Right renal pelvis (tissue), 4 donors: ENCODE measurements around the gene FRMPD4. TPM values are rescaled to one million over a fixed set of nuclear protein-coding genes. Genes with fewer than 3 reads are reported as not detected.

Source experiments
- DNase-seq, 4 donors: peaks; one replicate each; pipeline ENCODE4 v3.0.0-alpha.2; 2013; ENCODE audit warnings: low read depth in 4 of 4, low spot score in 3 of 4, missing footprints in 1 of 4
- polyA plus RNA-seq, 4 donors: library from polyadenylated mRNA; unstranded; fragments of 120-200 nt; gene quantifications; one replicate each; pipeline ENCODE4 v1.2.1, GENCODE V29; 2013; ENCODE audit not compliant: insufficient read length in 4 of 4

The FRMPD4 gene
- polyA plus RNA-seq, 4 donors = 0.10 to 0.25 (median 0.16) TPM

DNA sequence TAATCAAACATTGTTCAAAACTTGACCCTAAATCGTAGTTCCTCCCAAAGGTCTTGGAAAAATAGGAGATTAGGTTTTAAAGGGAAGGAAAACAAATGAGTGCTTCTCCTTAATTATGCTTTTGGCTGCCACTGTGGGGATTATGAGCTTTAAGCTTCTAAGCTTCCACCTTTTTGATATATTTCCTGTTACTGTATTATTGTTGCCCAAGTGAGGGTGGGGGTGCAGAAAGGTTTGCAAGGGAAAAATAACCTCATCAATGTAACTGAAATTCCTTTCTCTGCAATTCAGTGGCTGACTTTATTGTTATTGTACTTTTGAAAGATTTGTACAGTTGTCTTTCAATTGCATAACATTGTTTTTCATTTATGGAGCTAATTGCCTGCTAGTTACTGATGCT, 285.1 kb downstream of the FRMPD4 start:
- no peak for DNase-seq

DNA sequence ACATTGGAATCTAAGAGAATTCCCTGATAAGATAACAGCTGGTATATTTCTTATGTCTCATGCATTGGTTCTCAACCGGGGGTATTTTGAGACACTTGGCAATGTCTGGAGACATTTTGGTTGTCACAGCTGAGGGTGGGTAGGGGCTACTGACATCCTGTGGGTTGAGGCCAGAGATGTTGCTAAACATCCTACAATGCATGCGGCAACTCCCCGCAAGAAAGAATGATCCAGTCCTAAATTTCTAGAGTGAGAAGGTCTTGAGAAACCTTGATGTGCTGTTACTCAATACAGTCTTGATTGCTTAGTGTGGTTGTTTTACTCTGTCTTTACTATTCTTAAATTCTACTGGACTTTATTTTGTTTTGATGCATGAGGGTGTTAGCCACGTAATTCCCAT, 287.2 kb downstream of the FRMPD4 start:
- DNase-seq = no peak

DNA sequence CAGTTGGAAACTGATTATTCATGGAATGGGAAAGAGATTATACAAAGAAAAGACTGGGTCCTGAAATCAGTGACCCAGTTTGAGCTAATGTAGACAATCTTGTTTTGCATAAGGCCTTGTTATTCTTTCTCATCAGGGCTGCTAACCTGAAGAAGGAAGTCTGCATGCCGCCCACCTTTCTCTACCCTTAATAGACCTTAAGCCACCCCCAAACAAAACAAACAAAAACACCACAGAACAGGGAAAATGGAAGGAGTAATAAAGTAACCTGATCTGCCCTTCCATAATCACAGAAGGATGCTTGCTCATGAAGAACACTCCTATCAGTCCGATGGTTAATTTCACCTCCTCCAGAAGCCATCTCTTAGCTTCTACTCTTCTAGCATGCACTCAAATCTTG, 288.1 kb downstream of the FRMPD4 start:
- DNase-seq = no peak

DNA sequence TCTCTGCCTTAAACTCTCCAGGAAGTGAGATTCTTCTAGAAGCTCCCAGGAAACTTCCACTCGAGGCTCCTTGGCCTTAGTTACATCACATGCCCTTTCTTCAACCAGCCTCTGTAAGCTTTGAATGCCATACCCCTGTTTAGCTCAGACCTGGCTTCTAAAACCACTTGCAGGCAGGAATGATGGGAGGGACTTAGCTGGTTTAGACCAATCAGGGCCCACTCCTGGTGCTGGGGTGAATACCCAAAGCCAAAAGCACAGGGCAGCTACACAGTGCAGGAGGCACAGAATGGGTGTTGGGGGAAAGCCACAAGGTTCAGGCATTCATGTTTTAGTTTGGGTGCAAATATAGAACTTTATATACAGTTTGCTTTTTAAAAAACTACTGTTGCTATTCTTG, 296.2 kb downstream of the FRMPD4 start:
- DNase-seq = no peak

DNA sequence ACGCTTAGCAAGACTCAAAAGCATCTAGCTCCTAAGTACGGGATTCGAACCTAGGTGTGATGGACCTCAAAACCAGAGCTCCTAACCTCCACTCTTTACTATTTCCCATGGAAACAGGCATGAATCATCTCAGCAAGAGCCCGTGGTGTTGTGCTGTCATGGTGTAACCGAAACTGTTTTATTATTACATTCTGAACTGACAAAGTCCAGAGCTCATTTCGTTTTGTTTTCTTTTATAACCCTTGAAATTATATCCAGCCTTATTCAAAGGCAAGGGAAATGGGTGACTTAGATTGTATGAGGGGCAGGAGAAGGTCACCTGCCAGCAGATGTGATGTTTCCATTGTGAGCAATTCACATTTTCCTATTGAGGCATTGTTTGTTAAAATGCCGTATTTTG, 301.1 kb downstream of the FRMPD4 start:
- DNase-seq = no peak

DNA sequence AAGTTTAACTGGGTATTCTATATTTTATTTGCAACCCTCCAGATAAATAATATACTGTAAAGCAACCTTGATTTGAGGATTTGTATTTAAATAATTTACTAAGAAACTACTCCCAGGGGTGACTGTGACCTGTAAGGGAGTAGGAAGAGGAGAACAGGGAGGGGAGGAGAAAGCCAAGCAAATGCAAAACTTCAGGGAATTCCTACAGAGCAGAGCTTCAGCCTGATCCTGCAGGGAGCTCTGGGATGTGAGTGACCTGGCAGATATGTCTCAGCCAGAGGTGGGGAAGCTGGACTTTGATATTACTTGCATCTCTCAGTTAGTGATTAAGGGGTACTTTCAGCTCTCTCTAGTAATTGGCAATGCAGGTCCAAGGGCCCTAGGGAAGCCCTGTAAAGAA, 302.0 kb downstream of the FRMPD4 start:
- DNase-seq = no peak

DNA sequence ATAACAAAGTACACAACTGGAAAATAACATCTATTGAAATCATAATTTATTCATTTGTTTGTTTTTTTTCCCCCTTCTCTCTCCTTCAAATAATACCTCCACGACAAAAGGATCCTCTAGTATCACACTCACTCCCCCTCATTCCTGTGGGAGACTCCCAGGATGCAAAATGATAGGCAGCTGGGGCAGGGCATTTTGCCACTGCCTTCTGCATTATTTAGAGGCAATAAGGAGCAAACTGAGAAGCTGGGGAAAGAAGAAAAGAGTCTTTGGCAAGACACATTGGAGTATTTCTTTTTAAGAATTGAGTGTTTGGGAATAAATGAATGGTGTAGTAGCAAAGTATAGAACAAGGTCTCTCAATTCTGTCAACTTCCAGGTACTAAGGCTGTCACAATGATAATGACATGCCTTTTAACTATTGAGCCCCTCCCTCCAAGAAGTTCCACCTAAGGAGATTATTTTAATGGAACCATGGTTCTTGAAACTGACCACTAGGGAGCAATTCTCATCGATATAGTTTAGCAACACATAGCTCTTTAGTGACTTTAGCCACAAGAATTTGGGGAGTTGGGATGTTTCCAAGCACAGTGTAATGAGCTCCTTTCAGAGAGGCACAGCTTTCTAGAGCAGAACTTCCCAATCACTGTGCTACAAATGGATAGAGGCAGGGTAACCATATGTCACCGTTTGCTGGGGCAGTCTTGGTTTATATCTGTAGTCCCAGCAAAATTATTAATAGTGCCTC, 303.3 kb downstream of the FRMPD4 start:
- no peak for DNase-seq

DNA sequence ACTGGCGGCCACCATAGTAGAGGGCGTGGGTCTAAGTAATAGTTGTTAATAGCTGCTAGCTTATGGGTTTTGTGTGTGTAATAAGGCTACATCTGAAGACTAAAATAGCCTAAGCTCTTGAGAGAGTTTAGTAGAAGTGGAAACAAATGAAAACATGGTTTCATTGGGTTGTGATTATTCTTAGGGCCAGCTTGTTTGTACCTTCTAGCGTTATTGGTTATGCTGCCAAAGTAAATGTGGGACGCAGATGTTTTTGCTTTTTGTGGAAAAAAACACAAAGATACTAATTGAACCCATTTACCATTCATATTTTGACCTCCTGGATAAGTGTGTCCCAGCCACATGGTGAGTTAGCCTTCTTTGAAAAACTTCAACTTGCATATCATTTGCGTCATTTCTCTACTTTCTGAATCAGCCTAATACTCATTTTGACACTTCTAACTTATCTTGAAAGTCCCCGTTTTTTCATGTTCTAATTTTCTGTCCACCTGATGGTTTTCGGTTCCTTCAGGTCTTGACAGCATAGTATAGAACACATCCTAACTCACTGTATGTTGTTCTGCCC, 305.3 kb downstream of the FRMPD4 start:
- DNase-seq = no peak

DNA sequence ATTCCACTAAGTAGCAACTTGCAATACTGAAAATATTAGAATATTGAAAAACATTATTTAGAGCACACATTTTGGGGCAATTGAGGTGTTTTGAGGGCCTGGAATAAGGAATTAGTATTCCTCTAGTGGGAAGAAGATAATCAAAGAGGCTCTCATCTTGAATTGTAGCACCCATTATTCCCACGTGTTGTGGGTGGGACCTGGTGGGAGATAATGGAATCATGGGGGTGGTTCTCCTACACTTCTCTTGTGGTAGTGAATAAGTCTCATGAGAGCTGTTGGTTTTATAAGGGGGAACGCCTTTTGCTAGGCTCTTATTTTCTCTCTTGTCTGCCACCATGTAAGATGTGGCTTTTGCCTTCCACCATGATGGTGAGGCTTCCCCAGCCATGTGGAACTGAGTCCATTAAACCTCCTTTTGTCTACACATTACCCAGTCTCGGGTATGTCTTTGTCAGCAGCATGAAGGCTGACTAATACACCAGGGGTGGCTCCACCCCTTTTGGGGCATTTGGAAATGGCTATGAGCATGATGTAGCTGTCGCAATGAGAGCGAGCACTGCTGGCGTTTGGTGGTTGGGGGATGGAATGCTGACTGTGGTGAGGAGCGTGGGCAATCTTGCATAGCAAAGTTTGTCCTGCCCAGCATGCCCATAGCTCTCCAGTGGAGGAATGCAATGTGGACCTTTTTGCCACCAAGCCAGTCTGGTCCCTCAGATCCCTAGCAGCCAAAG, 308.2 kb downstream of the FRMPD4 start:
- DNase-seq = no peak

DNA sequence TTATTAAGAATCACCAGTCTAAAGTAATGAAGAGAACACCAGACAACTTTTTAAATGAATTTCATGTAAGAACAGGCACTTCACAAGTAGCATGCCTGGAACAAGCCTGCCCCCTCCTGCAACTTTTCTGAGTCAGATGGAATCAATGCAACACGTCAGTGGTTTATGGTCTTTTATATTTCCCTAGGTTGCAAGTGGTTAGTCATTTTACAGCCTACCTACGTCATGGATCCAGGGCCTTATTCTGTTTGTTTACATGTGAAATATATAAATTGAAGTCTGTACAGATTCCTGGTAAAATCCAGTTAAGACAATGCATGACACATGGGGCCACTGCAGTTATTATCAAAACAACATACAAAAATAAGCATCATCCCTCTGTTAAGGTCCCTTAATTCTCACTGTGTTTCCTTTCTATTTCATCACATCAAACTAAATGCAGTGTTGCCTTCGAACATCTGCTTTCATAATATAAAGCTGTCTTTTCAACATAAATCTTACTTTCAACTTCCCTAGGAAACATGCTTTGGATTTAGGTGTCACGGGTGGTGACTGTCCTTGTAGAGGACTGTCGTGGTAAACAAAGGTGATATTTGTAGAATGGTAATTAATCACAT, 309.3 kb downstream of the FRMPD4 start:
- DNase-seq = no peak

DNA sequence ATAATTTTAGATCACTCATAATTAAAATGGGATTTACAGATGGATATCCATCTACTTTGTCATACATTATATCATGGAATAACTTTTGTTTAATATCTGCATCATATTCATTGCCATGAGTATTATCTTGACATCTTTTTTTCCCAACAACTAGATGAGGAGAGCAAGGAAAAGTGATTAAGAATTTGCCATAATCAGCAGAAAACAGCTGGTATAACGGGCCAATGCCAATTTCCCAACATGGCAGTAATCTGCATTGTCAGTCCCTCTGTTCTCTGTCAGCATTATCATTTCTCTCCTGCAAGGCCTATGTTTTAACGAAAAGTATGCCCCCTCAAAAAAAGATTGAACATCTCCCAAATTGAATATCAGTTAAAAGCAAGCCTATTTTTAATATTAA, 314.0 kb downstream of the FRMPD4 start:
- no peak for DNase-seq

DNA sequence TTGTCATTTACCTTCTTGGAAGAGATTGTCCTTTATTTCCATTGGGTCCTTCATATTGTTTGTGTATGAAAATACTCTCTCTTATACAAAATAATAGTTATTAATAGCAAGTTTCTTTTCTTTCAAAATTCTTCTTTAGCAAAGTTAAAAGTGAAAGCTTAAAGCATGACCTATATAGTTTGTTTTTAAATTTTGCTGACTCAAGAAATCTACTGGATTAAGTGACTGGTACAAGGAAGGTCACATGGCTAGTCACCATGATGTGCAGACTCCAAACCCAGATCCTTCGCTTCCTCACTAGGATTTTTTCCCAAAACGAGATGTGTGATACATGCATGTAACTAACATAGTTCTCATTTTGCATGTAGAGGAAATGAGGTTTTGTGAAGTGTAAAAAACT, 322.7 kb downstream of the FRMPD4 start:
- DNase-seq = no peak

DNA sequence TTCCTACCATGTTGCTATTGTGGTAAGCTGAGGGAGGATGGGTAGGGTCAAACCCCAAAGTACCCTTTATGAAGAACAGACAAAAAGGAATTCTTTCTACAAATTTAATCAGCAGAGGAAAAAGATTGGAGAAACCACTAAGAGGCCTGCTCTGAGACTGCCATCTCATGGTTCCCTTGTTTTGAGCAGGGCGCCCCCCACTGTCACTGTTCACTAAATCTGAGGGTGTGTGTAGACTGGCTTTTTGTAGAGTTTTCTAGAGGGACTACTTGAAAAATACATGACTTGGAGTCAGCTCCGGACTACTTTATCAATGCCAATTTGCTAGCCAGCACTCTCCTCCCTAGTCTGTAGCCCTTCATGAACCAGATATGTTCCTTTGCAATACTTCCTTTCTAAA, 324.8 kb downstream of the FRMPD4 start:
- no peak for DNase-seq

DNA sequence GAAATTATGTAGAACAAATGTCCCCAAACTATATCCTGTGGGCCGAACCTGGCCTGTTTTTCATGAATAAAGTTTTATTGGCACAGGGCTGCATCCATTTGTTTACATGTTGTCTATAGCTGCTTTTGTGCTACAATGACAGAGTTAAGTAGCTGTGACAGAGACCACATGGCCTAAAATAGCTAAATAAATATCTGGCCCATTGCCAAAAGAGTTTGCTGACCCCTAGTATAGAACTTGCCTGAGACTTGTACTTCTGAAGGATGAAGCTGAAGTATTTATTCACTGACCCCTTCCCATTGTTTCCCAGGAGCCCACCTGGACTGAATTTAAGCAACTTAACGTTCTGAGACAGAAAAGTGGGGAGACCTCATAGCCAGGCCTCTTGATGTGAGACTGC, 325.6 kb downstream of the FRMPD4 start:
- DNase-seq = no peak

DNA sequence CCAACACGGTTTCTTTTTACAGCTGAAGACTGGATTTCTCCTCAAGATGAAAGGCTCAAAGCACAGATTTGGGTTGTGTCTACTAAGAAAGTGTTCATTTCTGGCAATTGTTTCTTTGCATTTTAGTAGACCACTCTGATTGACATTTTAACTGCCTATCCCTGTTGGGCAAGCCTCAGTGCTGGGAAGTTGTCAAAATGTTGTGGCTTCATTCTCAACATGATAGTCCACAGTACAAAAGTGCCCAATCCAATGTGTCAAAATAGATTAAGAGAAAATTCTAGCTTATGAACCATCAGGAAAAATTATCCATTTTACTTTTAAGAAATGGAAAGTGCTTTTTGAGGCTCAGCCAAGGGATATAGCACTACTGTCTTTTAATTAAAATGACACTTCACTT, 329.0 kb downstream of the FRMPD4 start:
- DNase-seq = no peak

DNA sequence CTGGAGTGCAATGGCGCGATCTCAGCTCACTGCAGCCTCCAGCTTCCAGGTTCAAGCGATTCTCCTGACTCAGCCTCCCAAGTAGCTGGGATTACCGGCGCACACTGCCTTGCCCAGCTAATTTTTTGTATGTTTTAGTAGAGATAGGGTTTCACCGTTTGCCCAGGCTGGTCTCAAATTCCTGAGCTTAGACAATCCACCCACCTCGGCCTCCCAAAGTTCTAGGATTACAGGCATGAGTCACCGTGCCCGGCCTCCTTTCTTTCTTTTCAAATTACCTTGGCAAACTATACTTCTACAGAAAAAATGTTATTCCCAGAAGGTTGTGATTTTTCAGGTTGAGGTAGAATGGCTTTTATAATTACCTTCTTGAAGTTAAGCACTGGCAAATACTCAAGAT, 331.0 kb downstream of the FRMPD4 start:
- no peak for DNase-seq

DNA sequence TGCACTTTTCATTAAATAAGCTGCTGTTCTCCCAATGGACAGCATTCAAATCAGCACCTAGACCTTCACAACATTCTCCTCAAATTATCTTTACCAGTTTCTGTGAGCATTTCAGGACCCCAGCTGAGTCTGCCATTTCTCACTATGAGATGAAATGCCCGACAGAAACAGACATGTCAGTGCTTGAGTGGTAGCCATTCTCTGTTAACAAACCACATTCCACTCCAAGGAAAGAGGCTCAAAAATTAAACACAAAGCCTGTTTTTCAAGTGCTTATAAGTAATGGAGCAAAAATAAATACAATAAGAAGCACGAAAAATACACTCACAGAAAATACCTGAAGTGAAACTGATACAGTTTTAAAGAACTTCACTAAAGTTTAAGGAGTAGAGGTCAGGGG, 332.8 kb downstream of the FRMPD4 start:
- DNase-seq = no peak

DNA sequence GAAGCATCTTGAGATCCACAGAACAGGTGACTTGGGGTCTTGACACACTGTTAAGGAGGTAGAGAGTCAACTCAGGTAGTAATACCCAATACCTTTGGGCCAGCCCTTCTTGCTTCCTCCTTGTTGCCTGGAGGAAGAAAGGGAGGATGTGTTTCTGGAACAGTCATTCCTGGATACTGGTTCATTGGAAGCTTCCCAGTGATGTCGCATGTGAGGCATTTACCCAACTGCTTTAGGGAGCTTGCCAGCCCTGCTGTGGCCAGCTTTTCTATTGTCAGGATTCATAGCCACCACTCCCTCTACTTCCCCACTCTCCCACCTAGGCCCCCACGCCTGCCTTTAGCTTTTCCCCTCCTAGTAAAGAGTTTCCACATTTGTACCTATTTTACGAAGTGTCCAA, 342.7 kb downstream of the FRMPD4 start:
- DNase-seq = no peak

DNA sequence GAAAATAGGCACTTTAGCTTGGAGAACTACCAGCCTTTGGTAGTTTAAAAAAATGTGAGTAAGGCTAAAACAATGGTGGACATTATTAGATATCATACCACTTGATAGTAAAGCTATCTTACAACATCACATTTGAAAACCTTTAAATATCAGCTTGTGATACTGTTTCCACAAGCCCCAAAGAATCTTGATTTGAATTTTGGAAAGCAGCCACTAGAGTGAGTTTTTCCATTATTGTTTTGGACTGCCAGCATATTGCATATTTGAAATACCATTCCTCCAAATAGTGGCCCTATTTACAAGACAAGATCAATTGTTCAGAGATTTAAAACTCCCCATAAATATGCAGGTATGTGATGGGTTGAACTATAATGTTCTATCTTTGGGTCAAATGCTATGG, 349.9 kb downstream of the FRMPD4 start:
- DNase-seq = no peak

DNA sequence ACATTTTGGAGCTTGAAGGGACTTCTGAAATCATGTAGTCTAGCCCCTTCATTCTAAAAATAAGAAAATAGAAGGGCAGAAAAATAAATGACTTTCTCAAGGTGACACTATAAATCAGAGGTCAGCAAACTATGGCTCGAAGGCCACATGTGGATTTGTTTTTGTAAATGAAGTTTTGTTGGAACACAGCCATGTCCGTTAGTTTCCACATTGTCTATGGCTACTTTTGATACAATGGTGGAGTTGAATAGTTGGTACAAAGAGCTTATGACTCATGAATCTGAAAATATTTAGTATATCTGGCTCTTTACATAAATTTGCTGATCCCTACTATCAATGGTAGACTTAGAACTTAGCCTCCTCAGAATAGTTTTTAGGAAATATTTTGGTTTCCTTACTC, 350.5 kb downstream of the FRMPD4 start:
- DNase-seq = no peak

DNA sequence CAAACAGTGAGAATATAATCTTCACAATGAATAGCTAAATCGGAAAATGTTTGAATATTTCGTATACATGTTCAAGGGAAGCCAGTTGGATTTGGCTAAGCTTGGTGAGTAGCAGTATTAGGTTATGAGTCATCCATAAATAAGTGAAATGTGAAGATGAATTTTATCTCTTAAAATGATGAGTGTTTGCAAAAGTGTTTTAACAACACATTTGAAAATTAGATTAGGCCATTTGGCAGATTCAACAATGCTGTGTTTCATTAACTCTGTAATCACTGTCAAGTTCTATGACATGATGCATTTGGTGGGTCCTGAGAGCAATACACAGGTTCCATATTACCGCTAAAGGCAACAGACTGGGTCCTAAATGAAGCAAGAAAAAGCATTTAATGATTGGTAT, 351.1 kb downstream of the FRMPD4 start:
- no peak for DNase-seq
